Esophagus squamous epithelium (tissue), 5 donors: ENCODE measurements around the gene CEP135. TPM values are rescaled to one million over a fixed set of nuclear protein-coding genes. Genes with fewer than 3 reads are reported as not detected.
"Not testable (repeated sequence)": the region's sequence is repeated elsewhere in the genome, so short reads cannot be mapped to it uniquely, and the experiment has no call there.

Source experiments
- DNase-seq: peaks from one replicate; lab custom pipeline; 2025; lab: John Stamatoyannopoulos, UW
- H3K27ac ChIP-seq, 4 donors: fragments of 200-600 bp; sonication (generic); one replicate each; pipeline ENCODE4 v1.5.1; 2016 to 2019; ENCODE audit warnings: mild to moderate bottlenecking in 1 of 4
- H3K27me3 ChIP-seq, 4 donors: fragments of 200-600 bp; sonication (generic); 1 replicate in 3 of 4; 2 replicates in 1 of 4; pipeline versions ENCODE4 v1.5.1 to v1.6.0; 2017 to 2021; ENCODE audit warnings: antibody characterized with exemption in 1 of 4
- H3K36me3 ChIP-seq, 3 donors: fragments of 200-600 bp; sonication (generic); one replicate each; pipeline ENCODE4 v1.5.1; 2016 to 2019
- H3K4me1 ChIP-seq, 3 donors: fragments of 200-600 bp; sonication (generic); one replicate each; pipeline ENCODE4 v1.5.1; 2017 to 2019
- H3K4me3 ChIP-seq, 4 donors: fragments of 200-600 bp; sonication (generic); 1 replicate in 3 of 4; 2 replicates in 1 of 4; pipeline ENCODE4 v1.5.1; 2016 to 2019; ENCODE audit warnings: mild to moderate bottlenecking in 2 of 4, moderate library complexity in 1 of 4
- H3K9me3 ChIP-seq, 3 donors: fragments of 200-600 bp; sonication (generic); one replicate each; pipeline ENCODE4 v1.5.1; 2016 to 2019
- POLR2A ChIP-seq, 4 donors: fragments of 450-650 bp; IDR thresholded peaks; one replicate each; pipeline ENCODE4 v1.6.1; 2017; ENCODE audit warnings: antibody characterized with exemption in 4 of 4, mild to moderate bottlenecking in 4 of 4, moderate library complexity in 3 of 4
- WGBS, 2 donors: methylation state at CpG; one replicate each; pipeline ENCODE4 v1.1.5; 2018; 5-methylcytosine and 5-hydroxymethylcytosine counted together
- intact Hi-C: fragments of 100-400 bp; cut with DNase I; formaldehyde crosslinking; loops from one replicate; pipeline ENCODE4 v1.15.0; 2022
- total RNA-seq, 4 donors: library from RNA; depleted of rRNA; stranded (reverse); fragments of >200 nt; gene quantifications; one replicate each; pipeline ENCODE4 v1.1.0, GENCODE V29; 2016
- TF ChIP-seq, protein P1 (sequence below), 6 experiments: fragments of 450-650 bp in 4 of 6; fragments of 200-600 bp in 2 of 6; sonication (generic) in 2 of 6; IDR thresholded peaks; one replicate each; pipeline ENCODE4 v1.5.1; 2016 to 2019; ENCODE audit warnings: antibody characterized with exemption in 6 of 6, mild to moderate bottlenecking in 4 of 6, moderate library complexity in 4 of 6
- donor health status: DM: yes; HTN: yes; CAD: no.

Gene CEP135
- total RNA-seq, 4 donors from 2014 or later, result 2.3 to 8.4 (median 5.2) TPM

DNA sequence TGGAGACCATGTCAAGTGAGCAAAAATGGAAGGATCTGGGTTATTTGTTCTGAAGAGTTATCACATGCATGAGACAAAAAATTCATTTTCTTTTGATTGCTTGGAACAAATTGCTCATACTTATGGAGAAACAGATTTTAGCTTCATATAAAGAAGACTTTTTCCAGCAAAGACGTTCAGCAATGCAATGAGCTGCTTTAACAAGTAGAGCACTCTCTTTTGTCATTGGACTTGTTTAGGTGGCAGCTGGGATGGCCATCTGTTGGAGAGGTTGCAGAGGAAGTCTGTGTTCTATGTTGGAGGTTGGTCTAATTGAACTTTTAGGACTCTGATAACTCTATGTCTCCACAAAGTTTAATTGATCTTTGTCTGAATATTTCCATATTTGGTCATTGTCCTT, 19.9 kb upstream of the CEP135 start:
- no peak for DNase-seq
- Histone ChIP-seq H3K4me3 (no peak overlapping the region), H3K27me3 (no peaks in the 10 kb centered on the region), H3K4me1 (peaks cover 0 to 4% (median 0%) of the 10 kb centered on the region in 3 donors), H3K9me3 (no peaks in the 10 kb centered on the region), H3K27ac (no peak overlapping the region), H3K36me3 (no peaks in the 10 kb centered on the region)
- WGBS, 2 donors, result 55 to 81% methylated on average over 1 of the region's 1 CpG
- TF ChIP-seq, protein P1, sequence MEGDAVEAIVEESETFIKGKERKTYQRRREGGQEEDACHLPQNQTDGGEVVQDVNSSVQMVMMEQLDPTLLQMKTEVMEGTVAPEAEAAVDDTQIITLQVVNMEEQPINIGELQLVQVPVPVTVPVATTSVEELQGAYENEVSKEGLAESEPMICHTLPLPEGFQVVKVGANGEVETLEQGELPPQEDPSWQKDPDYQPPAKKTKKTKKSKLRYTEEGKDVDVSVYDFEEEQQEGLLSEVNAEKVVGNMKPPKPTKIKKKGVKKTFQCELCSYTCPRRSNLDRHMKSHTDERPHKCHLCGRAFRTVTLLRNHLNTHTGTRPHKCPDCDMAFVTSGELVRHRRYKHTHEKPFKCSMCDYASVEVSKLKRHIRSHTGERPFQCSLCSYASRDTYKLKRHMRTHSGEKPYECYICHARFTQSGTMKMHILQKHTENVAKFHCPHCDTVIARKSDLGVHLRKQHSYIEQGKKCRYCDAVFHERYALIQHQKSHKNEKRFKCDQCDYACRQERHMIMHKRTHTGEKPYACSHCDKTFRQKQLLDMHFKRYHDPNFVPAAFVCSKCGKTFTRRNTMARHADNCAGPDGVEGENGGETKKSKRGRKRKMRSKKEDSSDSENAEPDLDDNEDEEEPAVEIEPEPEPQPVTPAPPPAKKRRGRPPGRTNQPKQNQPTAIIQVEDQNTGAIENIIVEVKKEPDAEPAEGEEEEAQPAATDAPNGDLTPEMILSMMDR (IDR thresholded peaks at IDR 0.05), result no peak
- no peak for TF ChIP-seq POLR2A (IDR thresholded peaks at IDR 0.05)
- intact Hi-C loops, result no loop called here

DNA sequence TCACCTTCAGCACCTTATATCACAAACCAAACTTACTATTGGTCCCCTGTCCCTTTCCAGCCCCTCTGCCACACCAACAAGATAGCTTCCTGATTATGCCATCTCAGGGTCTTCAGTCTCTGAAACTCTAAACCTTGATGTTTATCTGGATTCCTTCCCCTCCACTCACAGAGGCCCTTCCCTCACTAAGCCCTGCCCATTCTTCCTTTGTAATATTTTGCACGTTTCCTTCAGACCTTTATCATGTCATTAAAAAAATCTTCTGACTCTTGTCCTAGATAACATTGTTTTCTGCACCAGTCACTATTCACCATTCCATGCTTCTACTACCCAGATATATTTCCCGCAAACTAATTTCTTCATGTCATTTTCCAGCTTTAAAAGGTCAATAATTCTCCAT, 17.7 kb upstream of the CEP135 start:
- 69 to 72% methylated on average over 2 of the region's 2 CpGs for WGBS, 2 donors
- peaks cover 0 to under 1% (median 0%) of the 10 kb centered on the region in 3 donors for H3K9me3 ChIP-seq
- no peak overlapping the region for H3K4me3 ChIP-seq
- peaks cover 0 to 4% (median 0%) of the 10 kb centered on the region in 3 donors for H3K4me1 ChIP-seq
- H3K27me3 ChIP-seq, result no peaks in the 10 kb centered on the region
- intact Hi-C loops, result no loop called here
- TF ChIP-seq, protein P1 (IDR thresholded peaks at IDR 0.05), result no peak
- no peak for TF ChIP-seq POLR2A (IDR thresholded peaks at IDR 0.05)
- no peak for DNase-seq
- H3K27ac ChIP-seq, result no peak overlapping the region
- no peaks in the 10 kb centered on the region for H3K36me3 ChIP-seq

DNA sequence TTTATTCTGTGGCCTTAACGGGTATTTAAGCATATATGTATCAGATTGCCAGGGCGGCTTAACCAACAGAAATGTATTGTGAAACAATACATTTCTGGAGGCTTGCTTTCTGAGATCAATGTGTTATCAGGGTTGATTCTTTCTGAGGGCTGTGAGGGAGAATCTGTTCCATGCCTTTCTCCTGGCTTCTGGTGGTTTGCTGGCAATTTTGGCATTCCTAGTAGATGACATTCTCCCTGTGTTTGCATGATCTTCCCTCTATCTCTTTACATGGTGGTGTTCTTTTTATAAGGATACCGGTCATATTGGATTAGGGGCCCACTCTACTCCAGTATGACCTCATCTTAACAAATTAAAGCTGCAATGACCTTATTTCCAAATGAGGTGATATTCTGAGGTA, 16.9 kb upstream of the CEP135 start:
- Histone ChIP-seq H3K4me1 (peaks cover 0 to 4% (median 0%) of the 10 kb centered on the region in 3 donors), H3K27me3 (no peaks in the 10 kb centered on the region), H3K36me3 (no peaks in the 10 kb centered on the region), H3K4me3 (no peak overlapping the region), H3K27ac (no peak overlapping the region), H3K9me3 (peaks cover 0 to 5% (median 0%) of the 10 kb centered on the region in 3 donors)
- no peak for TF ChIP-seq POLR2A (IDR thresholded peaks at IDR 0.05)
- TF ChIP-seq, protein P1 (IDR thresholded peaks at IDR 0.05), result no peak
- DNase-seq, result no peak
- intact Hi-C loops, result no loop called here
- WGBS, 2 donors, result 70 to 74% methylated on average over 3 of the region's 3 CpGs

DNA sequence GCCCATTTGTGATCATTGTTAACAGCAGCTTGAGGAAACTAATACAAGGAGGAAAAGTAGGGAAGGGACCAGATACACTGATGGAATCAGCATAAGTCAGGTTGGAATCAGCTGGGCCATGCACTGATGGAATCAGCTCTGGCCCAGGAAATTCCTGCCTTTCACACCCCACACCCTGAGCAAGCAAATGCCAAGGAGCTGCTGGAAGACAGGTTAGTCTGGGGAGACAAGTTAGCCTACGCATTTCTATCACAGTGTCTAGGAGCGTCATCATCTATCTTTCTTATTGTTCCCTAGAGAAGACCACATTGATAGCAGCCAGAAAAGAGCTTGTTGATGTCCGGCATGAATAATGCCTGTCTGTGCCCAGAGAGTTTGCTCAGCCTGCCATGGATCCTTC, 16.2 kb upstream of the CEP135 start:
- intact Hi-C loops, result no loop called here
- DNase-seq, result no peak
- TF ChIP-seq, protein P1 (IDR thresholded peaks at IDR 0.05), result no peak
- TF ChIP-seq POLR2A (IDR thresholded peaks at IDR 0.05), result no peak
- no peak overlapping the region for H3K27ac ChIP-seq
- 72 to 73% methylated on average over 3 of the region's 3 CpGs for WGBS, 2 donors
- no peaks in the 10 kb centered on the region for H3K36me3 ChIP-seq
- peaks cover 0 to 11% (median 0%) of the 10 kb centered on the region in 3 donors for H3K9me3 ChIP-seq
- H3K4me3 ChIP-seq, result no peak overlapping the region
- H3K27me3 ChIP-seq, result no peaks in the 10 kb centered on the region
- peaks cover 0 to 4% (median 0%) of the 10 kb centered on the region in 3 donors for H3K4me1 ChIP-seq

DNA sequence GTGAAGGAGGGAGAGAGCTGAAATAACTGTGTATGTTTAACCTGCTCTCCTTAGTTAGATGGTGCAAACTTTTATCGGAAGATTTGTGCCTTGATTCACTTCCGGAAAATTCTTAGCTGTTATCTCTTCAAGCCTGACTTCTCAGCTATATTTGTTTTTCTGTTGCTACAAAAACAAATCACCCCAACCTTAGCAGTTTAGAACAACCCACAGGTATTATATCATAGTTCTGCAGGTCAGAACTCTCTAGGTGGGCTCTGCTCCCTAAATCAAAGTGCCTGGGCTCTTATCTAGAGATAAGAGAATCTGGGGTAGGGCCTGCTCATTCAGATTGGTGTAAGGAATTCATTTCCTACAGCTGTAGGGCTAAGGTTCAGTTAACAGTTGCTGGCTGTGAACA, 15.1 kb upstream of the CEP135 start:
- DNase-seq, result no peak
- WGBS, 2 donors, result 43 to 55% methylated on average over 2 of the region's 2 CpGs
- intact Hi-C loops, result no loop called here
- H3K4me1 ChIP-seq, result peaks cover 0 to 4% (median 0%) of the 10 kb centered on the region in 3 donors
- no peak overlapping the region for H3K4me3 ChIP-seq
- no peaks in the 10 kb centered on the region for H3K27me3 ChIP-seq
- peaks cover 0 to 13% (median 7%) of the 10 kb centered on the region in 3 donors for H3K9me3 ChIP-seq
- no peak overlapping the region for H3K27ac ChIP-seq
- TF ChIP-seq, protein P1 (IDR thresholded peaks at IDR 0.05), result no peak
- no peak for TF ChIP-seq POLR2A (IDR thresholded peaks at IDR 0.05)
- H3K36me3 ChIP-seq, result peaks cover 0 to 5% (median 0%) of the 10 kb centered on the region in 3 donors

DNA sequence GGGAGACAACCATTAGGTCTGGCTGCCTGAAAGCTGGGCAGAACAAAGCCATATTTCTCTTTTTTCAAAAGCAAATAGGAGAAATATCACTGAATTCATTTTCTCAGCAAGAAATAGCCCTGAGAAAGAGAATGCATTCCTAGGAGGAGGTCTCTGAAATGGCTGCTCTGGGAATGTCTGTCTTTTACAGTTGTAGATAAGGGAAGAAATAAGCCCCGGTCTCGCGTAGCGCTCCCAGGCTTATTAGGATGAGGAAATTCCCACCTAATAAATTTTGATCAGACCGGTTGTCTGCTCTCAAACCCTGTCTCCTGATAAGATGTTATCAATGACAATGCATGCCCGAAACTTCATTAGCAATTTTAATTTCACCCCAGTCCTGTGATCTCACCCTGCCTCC, 12.8 kb upstream of the CEP135 start:
- intact Hi-C loops, result not testable (repeated sequence)

More for the DNA sequence above, 12.8 kb upstream of the CEP135 start:
- not testable (repeated sequence) for H3K27ac ChIP-seq, H3K27me3 ChIP-seq, H3K4me1 ChIP-seq, H3K4me3 ChIP-seq, DNase-seq, H3K36me3 ChIP-seq
- 92 to 98% methylated on average over 6 of the region's 6 CpGs for WGBS, 2 donors
- H3K9me3 ChIP-seq, result peaks cover 0 to 13% (median 7%) of the 10 kb centered on the region in 3 donors
